Measurements from ENCODE around the gene MOCOS.

The MOCOS gene

GRCh38 chr18:36304723-36305122 lies 117.4 kb downstream of the MOCOS start:
- DNase-seq (ENCODE audit: low read depth): no peak

- no peak for DNase-seq (ENCODE audit: low read depth)
Observed at GRCh38 chr18:36305375-36305774, 118.1 kb downstream of the MOCOS start.

GRCh38 chr18:36307513-36307912 lies 120.2 kb downstream of the MOCOS start:
- DNase-seq (ENCODE audit: low read depth): no peak

- no peak for DNase-seq (ENCODE audit: low read depth)
Observed at GRCh38 chr18:36308711-36309435, 121.6 kb downstream of the MOCOS start.

GRCh38 chr18:36309436-36310391 lies 122.4 kb downstream of the MOCOS start:
- peak; percentile 59 for DNase-seq (ENCODE audit: low read depth)

- DNase-seq (ENCODE audit: low read depth): no peak
Observed at GRCh38 chr18:36311026-36311570, 123.8 kb downstream of the MOCOS start.

- no peak for DNase-seq (ENCODE audit: low read depth)
Observed at GRCh38 chr18:36312806-36313395, 125.6 kb downstream of the MOCOS start.

GRCh38 chr18:36314098-36314497 lies 126.8 kb downstream of the MOCOS start:
- DNase-seq (ENCODE audit: low read depth): no peak

- no peak for DNase-seq (ENCODE audit: low read depth)
Observed at GRCh38 chr18:36314754-36315153, 127.5 kb downstream of the MOCOS start.

GRCh38 chr18:36315736-36316135 lies 128.4 kb downstream of the MOCOS start:
- no peak for DNase-seq (ENCODE audit: low read depth)

- DNase-seq (ENCODE audit: low read depth): no peak
Observed at GRCh38 chr18:36316246-36316645, 128.9 kb downstream of the MOCOS start.
